GM18520 (cell line): ENCODE measurements around the gene CSPG4.
"Not testable (repeated sequence)": the region's sequence is repeated elsewhere in the genome, so short reads cannot be mapped to it uniquely, and the experiment has no call there.

ENCODE experiments used
- ATAC-seq: cut with Tn5 transposase; IDR thresholded peaks from one replicate; pipeline ENCODE4 v1.9.1; 2021; ENCODE audit not compliant: unreplicated experiment

The CSPG4 gene

GRCh38 chr15:75693028-75693427, 19.6 kb downstream of the CSPG4 start:
- not testable (repeated sequence) for ATAC-seq

GRCh38 chr15:75692311-75692710, 20.3 kb downstream of the CSPG4 start:
- ATAC-seq: not testable (repeated sequence)

- ATAC-seq: not testable (repeated sequence)
Observed at GRCh38 chr15:75689429-75689828, 23.2 kb downstream of the CSPG4 start.

GRCh38 chr15:75688831-75689230, 23.8 kb downstream of the CSPG4 start:
- ATAC-seq: no peak

GRCh38 chr15:75688278-75688557, 24.4 kb downstream of the CSPG4 start:
- no peak for ATAC-seq

- no peak for ATAC-seq
Observed at GRCh38 chr15:75687486-75688277, 25.0 kb downstream of the CSPG4 start.

GRCh38 chr15:75686212-75686642, 26.4 kb downstream of the CSPG4 start:
- ATAC-seq: not testable (repeated sequence)

GRCh38 chr15:75685195-75685594, 27.5 kb downstream of the CSPG4 start:
- ATAC-seq: no peak

- no peak for ATAC-seq
Observed at GRCh38 chr15:75684648-75685047, 28.0 kb downstream of the CSPG4 start.

GRCh38 chr15:75683646-75684312, 28.9 kb downstream of the CSPG4 start:
- not testable (repeated sequence) for ATAC-seq

- no peak for ATAC-seq
Observed at GRCh38 chr15:75682181-75683135, 30.2 kb downstream of the CSPG4 start.

- ATAC-seq: no peak
Observed at GRCh38 chr15:75680007-75680789, 32.5 kb downstream of the CSPG4 start.

GRCh38 chr15:75678324-75678690, 34.3 kb downstream of the CSPG4 start:
- not testable (repeated sequence) for ATAC-seq

GRCh38 chr15:75677465-75678323, 35.0 kb downstream of the CSPG4 start:
- ATAC-seq: no peak

- no peak for ATAC-seq
Observed at GRCh38 chr15:75676688-75677464, 35.8 kb downstream of the CSPG4 start.

- no peak for ATAC-seq
Observed at GRCh38 chr15:75675579-75676404, 36.9 kb downstream of the CSPG4 start.

GRCh38 chr15:75674366-75674765, 38.3 kb downstream of the CSPG4 start:
- ATAC-seq: no peak
